MCF 10A (cell line): ENCODE results near the gene SCUBE1. TPM values are rescaled to one million over a fixed set of nuclear protein-coding genes. Genes with fewer than 3 reads are reported as not detected.

Source experiments
- BruUV-seq: library from RNA; stranded (reverse); fragments of 400-500 nt; replicated peaks from 2 replicates; lab custom pipeline; 2021; lab: Mats Ljungman, UMichigan
- CTCF ChIA-PET: fragments of 300-600 bp; sonication (Branson Sonifier 250); formaldehyde crosslinking; extraction: SDS; loops from one replicate; lab custom pipeline; 2021; ENCODE audit warnings: antibody characterized with exemption, inconsistent platforms; lab: Yijun Ruan, JAX
- POLR2A ChIA-PET: fragments of 300-600, 350-650 bp; sonication (Branson Sonifier 250); formaldehyde crosslinking; extraction: SDS; loops from one replicate; lab custom pipeline; 2020; ENCODE audit warnings: antibody characterized with exemption, inconsistent platforms; lab: Yijun Ruan, JAX
- DNase-seq: peaks from one replicate; pipeline ENCODE4 v3.0.0-alpha.2; 2018; ENCODE audit not compliant: unreplicated experiment
- H3K27ac Mint-ChIP-seq: one replicate; pipeline ENCODE4 v1.8.0; 2022; ENCODE audit warnings: mild to moderate bottlenecking, low read depth, mixed read lengths; ENCODE audit not compliant: unreplicated experiment
- H3K27me3 Mint-ChIP-seq: one replicate; pipeline ENCODE4 v1.8.0; 2022; ENCODE audit warnings: mixed read lengths; ENCODE audit not compliant: insufficient read depth, unreplicated experiment
- H3K36me3 Mint-ChIP-seq: one replicate; pipeline ENCODE4 v1.8.0; 2022; ENCODE audit warnings: mild to moderate bottlenecking, moderate library complexity, mixed read lengths; ENCODE audit not compliant: insufficient read depth, unreplicated experiment
- H3K4me1 Mint-ChIP-seq: one replicate; pipeline ENCODE4 v1.8.0; 2022; ENCODE audit warnings: mixed read lengths; ENCODE audit not compliant: insufficient read depth, unreplicated experiment
- H3K4me3 Mint-ChIP-seq: one replicate; pipeline ENCODE4 v1.8.0; 2022; ENCODE audit warnings: mild to moderate bottlenecking, moderate library complexity, mixed read lengths; ENCODE audit not compliant: unreplicated experiment
- H3K9me3 Mint-ChIP-seq: one replicate; pipeline ENCODE4 v1.8.0; 2022; ENCODE audit warnings: mixed read lengths; ENCODE audit not compliant: unreplicated experiment
- CTCF ChIP-seq: fragments of 200-600 bp; IDR thresholded peaks from one replicate; pipeline ENCODE4 v1.8.0; 2022; ENCODE audit warnings: antibody characterized with exemption, mild to moderate bottlenecking; ENCODE audit not compliant: unreplicated experiment
- intact Hi-C: fragments of 100-400 bp; cut with micrococcal nuclease; formaldehyde crosslinking; loops from 2 replicates; pipeline ENCODE4 v1.14.1; 2022
- total RNA-seq: library from RNA; stranded (reverse); gene quantifications from 2 replicates; pipeline ENCODE4 v1.2.3, GENCODE V29; 2022

Gene SCUBE1
- total RNA-seq, 1 experiment from 2014 or later: not detected

DNA sequence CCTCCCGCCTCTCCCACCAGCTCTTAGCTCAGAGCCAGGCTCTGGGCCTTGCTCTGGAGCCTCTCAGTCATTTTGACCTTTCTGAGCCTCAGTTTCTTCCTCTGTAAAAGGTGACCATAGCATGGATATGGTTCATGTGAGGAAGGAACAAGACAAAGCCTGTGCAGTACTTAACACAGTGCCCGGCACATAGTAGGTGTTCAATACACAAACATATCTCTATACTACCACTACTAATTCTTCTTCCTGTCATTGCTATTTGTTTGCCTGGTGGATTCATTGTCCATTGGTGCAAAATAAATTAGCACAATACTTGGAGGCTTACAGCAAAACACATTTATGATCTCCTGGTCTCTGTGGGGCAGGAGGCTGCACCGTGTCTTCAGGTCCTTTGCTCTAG is 47.0 kb upstream of the SCUBE1 start:
- Mint-ChIP-seq H3K27ac (no peak overlapping the region), H3K9me3 (no peaks in the 10 kb centered on the region), H3K4me3 (no peak overlapping the region), H3K27me3 (peaks cover 82% of the 10 kb centered on the region), H3K36me3 (no peaks in the 10 kb centered on the region), H3K4me1 (no peaks in the 10 kb centered on the region)
- ChIA-PET POLR2A (interaction anchor here (0.6 kb wide), 1 partner anchor 291 kb away, joined by 5 read pairs; no protein-coding TSS in a partner anchor), CTCF (interaction anchor here (0.8 to 1.5 kb wide), 3 partner anchors 10 to 436 kb away, joined by 3 to 9 read pairs (median 4); no protein-coding TSS in a partner anchor)
- TF ChIP-seq CTCF: no peak
- no peak for DNase-seq
- intact Hi-C loops: no loop called here
- no TSS peak for BruUV-seq

DNA sequence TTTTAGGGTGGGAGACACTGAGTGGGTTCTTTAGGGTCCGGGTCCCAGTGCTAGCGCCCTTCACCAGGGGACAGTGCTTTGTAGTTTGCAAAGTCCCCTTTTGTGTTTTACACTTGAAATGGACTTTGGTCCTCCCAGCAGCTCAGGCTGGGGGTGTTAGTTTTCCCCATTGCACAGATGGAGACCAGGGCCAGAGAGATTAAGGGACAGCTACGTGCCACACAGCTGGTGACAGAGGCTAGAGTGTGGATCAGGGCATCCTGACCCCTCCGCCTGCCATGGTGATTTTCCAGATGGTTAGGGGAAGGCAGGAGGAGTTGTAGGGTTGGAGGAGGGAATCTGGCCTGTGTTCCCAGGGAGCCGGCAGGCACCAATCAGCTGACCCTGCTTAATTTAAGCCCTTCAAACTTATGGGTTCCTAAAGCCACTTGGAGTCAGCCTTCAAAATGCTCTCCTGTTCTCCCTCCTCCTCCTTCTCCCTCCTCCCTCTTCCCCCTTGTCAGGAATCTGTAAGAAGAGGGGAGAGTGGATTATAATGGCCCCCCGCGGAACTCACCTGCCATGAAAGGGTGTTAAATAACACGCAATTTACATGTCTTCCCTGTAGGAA is 46.2 kb upstream of the SCUBE1 start:
- TF ChIP-seq CTCF: no peak
- intact Hi-C loops: no loop called here
- Mint-ChIP-seq H3K4me3 (no peak overlapping the region), H3K27ac (no peak overlapping the region), H3K9me3 (no peaks in the 10 kb centered on the region), H3K36me3 (no peaks in the 10 kb centered on the region), H3K27me3 (peaks cover 82% of the 10 kb centered on the region), H3K4me1 (no peaks in the 10 kb centered on the region)
- ChIA-PET CTCF (interaction anchor here (0.6 to 2.5 kb wide), 8 partner anchors 15 to 495 kb away, joined by 3 to 19 read pairs (median 3); no protein-coding TSS in a partner anchor), POLR2A (interaction anchor here (0.6 kb wide), 1 partner anchor 290 kb away, joined by 5 read pairs; no protein-coding TSS in a partner anchor)
- no peak for DNase-seq
- no TSS peak for BruUV-seq

GRCh38 chr22:43388420-43388851 is 45.3 kb upstream of the SCUBE1 start:
- ChIA-PET CTCF (interaction anchor here (0.6 to 2.5 kb wide), 25 partner anchors 9 to 1007 kb away, joined by 3 to 19 read pairs (median 3); no protein-coding TSS in a partner anchor), POLR2A (interaction anchor here (0.7 kb wide), 1 partner anchor 113 kb away, joined by 3 read pairs; no protein-coding TSS in a partner anchor)
- no TSS peak for BruUV-seq
- Mint-ChIP-seq H3K27ac (no peak overlapping the region), H3K4me1 (no peaks in the 10 kb centered on the region), H3K4me3 (no peak overlapping the region), H3K9me3 (no peaks in the 10 kb centered on the region), H3K36me3 (no peaks in the 10 kb centered on the region), H3K27me3 (peaks cover 82% of the 10 kb centered on the region)
- intact Hi-C loops: loop anchor here (1.0 kb wide), 1 partner anchor 408 kb away; no protein-coding TSS in a partner anchor
- TF ChIP-seq CTCF: peak; percentile 96
- DNase-seq: peak; percentile 63

DNA sequence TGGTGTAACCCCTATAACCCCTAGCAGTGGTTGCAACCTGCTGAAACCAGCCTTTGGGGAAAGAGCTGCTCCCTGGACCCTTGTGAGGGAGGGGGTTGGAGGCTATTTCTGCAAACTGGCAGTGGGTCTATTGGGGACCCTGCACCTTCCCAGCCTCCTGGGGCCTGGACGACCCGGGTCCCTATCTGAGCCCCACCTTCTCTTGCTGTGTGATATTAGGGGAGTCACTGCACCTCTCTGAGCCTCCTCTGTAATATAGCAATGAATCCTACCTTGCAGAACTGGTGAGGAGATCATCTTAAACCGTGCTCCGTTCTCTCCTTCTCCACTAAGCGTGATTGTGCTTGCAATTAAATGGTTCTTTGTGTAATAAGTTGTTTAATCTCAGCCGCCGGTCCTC is 44.6 kb upstream of the SCUBE1 start:
- intact Hi-C loops: loop anchor here (1.0 kb wide), 1 partner anchor 408 kb away; no protein-coding TSS in a partner anchor
- DNase-seq: no peak
- no TSS peak for BruUV-seq
- H3K27me3 Mint-ChIP-seq: peaks cover 83% of the 10 kb centered on the region
- ChIA-PET POLR2A (no interaction called here), CTCF (interaction anchor here (0.6 to 6.5 kb wide), 21 partner anchors 16 to 497 kb away, joined by 3 to 34 read pairs (median 4); no protein-coding TSS in a partner anchor)
- H3K4me3 Mint-ChIP-seq: no peak overlapping the region
- no peaks in the 10 kb centered on the region for H3K36me3 Mint-ChIP-seq
- H3K4me1 Mint-ChIP-seq: no peaks in the 10 kb centered on the region
- H3K9me3 Mint-ChIP-seq: no peaks in the 10 kb centered on the region
- TF ChIP-seq CTCF: no peak
- no peak overlapping the region for H3K27ac Mint-ChIP-seq
